GM23338 (cell line): Measurements from ENCODE around the gene TOMM5.

Experiments used
- CREB1 ChIP-seq: fragments of 250-450 bp; sonication (Bioruptor Pico); IDR thresholded peaks from 2 replicates; pipeline ENCODE4 v1.5.0; 2020; ENCODE audit warnings: low read depth, mild to moderate bottlenecking, moderate library complexity
- CTCF ChIP-seq, 2 experiments: fragments of 200-600 bp in 1 of 2; sonication (generic) in 1 of 2; conservative IDR thresholded peaks; 2 replicates each; pipeline versions ENCODE4 v1.5.1 to v1.6.1; 2016 to 2017; ENCODE audit warnings: antibody characterized with exemption in 2 of 2, low read depth in 2 of 2, mild to moderate bottlenecking in 2 of 2, moderate library complexity in 1 of 2
- ETS1 ChIP-seq: IDR thresholded peaks from 2 replicates; pipeline ENCODE4 v1.6.1; 2016; ENCODE audit warnings: antibody characterized with exemption
- EZH2 ChIP-seq: fragments of 200-600 bp; sonication (generic); IDR thresholded peaks from one replicate; pipeline ENCODE4 v1.8.0; 2017; ENCODE audit warnings: antibody characterized with exemption, mild to moderate bottlenecking, low read depth; ENCODE audit not compliant: unreplicated experiment
- POLR2AphosphoS5 ChIP-seq: IDR thresholded peaks from 2 replicates; pipeline ENCODE4 v1.6.1; 2016; ENCODE audit warnings: antibody characterized with exemption, low read depth
- REST ChIP-seq: IDR thresholded peaks from one replicate; pipeline ENCODE4 v1.6.1; 2018; ENCODE audit warnings: antibody characterized with exemption; ENCODE audit not compliant: unreplicated experiment
- STAT1 ChIP-seq: IDR thresholded peaks from one replicate; pipeline ENCODE4 v1.6.1; 2016; ENCODE audit warnings: antibody characterized with exemption; ENCODE audit not compliant: unreplicated experiment

- TF ChIP-seq POLR2AphosphoS5 (no peak), STAT1 (no peak), REST (no peak), EZH2 (no peak), CTCF (conservative IDR thresholded peaks at IDR 0.05; ENCODE audit: low read depth in 2 of 2) (no peak), CREB1 (CRISPR knock-in tag) (no peak), ETS1 (no peak)
Observed at GRCh38 chr9:37596504-37596903, 4.1 kb upstream of the TOMM5 start.
